Amygdala (tissue), 56 donors: ENCODE measurements around the gene DGKI.
A peak's percentile ranks its signal among the peaks of the same experiment; 100 is the strongest.
"Not testable (repeated sequence)": the region's sequence is repeated elsewhere in the genome, so short reads cannot be mapped to it uniquely, and the experiment has no call there.

Source experiments
- DNase-seq, 56 donors: peaks; one replicate each; lab custom pipeline; 2025; lab: John Stamatoyannopoulos, UW

Gene DGKI

DNA sequence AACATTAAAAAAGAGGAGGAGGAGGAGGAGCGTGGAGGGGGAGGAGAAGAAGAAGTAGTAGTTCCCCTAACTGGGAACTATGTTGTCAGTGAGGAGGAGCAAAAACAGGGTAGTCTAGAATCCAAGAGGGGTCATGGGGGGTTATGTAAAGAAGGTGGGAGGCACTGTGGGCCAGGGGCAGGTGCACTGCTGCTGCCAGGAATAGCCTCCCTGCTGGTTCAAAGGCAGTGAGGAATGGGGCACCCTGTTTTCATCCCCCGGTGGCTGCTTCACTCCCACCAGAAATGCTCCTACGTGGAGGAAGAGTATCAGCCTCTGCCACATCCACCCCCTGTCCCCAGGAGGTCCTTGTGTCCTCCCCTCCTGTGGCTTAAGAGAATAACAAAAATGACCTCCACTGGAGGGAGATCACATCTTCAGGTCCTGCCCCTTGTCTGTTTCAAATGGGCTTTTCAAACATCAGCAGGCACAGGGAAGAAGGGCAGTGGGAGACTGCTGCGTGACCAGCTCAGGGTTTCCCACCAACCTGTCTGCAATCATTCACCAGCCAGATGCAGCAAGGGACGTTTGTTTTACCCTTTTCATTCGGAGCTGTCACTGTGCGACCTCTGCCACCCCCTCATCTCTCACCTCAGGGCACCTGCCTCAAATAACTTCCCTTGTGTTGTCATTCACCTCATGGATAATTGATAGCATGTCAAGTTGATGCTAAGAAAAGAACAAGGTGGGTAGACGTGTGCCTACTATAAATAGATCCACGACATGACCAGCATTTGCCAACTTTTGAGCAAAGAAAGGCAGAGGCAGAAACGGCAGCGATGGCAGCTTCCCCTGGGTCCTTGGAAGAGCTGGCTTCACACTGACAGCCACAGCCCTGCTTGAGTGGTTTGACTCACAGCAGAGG is 92.6 kb downstream of the DGKI start:
- peak in 24 of 56 donors; percentile 1 to 35 (median 12) for DNase-seq

DNA sequence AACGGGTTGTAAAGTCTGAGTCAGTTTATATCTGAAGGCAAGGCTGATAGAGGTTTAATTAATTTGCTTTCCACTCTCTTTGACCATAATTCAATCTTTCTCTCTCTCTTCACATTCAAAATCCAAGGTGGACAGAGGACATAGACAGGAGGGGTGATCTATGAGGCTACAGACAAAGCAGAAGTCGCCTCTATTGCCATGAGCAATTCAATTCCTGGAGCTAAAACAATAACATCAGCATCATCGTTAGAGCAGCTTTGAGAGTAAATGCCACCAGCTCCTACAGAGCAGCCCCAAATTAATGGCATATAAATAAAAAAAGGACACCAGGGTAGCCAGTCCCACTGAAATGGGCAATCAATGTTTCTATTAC is 93.2 kb downstream of the DGKI start:
- no peak for DNase-seq

DNA sequence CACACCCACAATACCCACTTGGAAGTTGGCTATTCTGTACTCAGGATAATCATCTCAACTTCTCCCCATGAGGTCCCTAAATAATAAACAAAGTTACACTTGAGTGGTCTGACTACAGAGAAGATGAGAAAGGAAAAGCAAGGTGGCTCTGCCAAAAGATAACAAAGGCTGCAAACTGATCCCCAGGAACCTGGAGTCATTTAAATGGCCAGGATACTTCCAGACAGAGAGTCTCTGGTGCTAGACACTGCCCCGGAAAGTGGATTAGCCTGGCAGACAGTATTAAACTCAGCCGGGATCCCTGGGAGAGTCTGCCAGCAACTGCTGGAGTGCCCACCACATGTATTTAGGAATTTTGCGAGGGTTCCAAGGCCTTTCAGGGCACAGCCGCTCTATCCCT is 93.7 kb downstream of the DGKI start:
- no peak for DNase-seq

DNA sequence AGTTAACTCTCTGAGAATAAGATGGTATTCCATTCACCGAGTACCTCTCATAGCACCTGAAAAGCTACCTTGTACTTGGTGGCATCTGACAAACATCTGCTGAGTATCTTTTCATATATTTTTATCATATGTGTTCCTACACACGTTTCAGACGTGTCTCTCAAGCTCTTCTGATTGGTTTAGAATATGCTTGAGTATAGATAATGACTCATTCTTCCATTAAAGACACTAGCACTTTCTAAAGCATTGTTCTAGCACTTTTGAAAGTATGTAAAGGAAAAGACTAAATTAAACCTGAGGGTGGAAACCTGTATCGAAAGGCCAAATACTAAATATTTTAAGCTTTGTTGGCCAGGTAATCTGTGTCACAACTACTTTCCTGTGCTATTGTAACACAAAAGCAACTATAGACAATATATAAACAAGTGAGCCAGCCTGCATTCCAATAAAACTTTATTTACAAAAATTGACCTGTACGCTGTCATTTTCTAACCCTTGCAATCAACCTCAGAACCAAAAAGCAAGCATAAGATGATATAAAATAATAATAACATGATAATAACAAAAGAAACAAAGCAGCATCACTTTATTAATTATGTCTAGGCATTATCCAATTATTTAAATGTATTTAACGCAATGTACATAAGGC is 95.3 kb downstream of the DGKI start:
- DNase-seq, result no peak

DNA sequence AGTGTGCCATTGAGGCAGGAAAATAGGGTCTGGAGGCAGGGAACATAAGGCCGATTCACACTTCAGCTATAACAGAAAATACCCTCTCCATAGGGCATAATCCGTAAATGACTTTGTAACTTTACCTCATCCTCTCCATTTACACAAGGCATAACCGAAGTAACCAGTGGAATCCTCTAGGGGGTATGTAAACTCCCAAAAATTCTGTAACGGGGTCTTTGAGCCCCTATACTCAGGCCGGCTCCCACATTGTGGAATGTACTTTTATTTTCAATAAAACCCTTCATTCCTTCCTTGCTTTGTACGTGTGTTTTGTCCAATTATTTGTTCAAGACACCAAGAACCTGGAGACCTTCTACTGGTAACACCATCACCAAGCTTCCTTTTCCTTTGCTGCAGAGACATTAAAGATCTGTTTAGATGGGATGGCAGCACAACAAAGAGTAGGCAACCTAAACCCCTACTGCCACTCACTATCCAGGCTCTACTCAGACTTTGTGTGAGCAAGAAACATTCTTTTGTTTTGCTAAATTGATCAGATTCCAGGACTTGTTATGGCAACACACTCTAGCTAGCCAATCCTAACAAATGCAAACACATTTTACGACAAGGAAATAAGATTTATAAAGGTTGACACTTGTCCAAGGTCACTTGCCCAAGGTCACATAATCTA is 99.3 kb downstream of the DGKI start:
- no peak for DNase-seq

DNA sequence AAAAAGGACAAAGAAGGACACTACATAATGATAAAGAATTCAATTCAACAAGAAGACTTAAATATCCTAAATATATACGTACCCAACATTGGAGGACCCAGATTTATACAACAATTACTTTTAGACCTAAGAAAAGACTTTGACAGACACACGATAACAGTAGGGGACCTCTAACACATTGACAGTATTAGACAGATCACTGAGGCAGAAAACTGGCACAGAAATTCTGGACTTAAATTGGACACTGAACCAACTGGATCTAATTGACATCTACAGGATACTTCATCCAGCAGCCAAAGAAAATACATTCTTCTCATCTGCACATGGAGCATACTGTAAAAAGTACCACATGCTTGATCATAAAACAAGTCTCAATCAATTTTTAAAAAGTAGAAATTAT is 103.8 kb downstream of the DGKI start:
- DNase-seq, result no peak

DNA sequence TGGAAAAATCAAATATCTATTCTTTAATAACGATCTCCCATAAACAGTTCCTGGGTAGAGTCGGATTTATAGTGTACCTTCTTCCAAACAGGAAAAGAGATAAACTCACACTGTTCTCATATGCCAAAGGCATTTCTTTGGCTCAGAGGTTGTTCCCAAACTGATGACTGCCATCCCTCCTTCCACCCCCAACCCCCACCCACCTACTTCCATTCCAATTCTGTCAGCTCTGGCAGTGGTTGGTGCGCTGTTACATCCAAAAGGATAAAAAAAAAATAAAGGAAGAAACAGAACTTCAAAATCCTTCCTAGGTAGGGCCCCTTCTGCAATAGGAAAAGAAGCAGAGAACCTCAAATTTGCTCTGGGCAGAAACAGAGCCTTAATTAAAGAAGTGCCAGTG is 104.7 kb downstream of the DGKI start:
- no peak for DNase-seq

DNA sequence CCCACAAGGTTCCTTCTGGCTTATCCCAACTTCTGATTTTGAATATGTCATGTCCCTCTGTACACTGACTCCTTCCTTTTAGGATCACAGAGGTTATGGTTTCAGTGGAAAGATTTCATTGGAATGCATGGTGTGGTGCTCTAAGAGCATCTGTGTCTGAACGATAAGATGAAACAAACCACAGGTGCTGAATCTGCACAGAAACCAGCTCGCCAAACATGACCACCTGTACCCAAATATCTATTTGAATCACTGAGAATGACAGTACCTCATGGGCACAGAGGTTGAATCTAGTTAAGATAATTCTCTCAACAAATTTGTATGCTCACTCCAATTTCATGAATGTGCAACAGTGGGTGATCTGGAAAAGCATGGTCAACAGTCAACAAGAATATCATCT is 105.3 kb downstream of the DGKI start:
- no peak for DNase-seq

DNA sequence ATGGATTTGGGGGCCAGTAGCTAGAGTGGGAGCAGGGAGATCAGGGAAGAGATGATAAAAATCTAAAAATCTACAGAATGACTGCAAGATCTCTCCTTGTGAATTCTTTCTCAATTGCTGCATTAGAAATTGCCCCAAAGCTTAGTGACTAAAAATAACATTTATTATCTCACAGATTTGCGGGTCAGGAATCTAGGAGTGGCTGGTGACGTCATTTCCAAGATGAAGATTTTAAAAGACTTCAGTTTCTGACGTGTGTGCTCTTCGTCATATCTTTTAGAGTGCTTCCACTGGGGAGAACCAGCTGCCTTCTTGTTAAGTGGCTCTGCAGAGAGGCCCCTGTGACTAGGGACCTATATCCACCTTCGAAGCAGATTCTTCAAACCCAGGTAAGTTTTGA is 112.6 kb downstream of the DGKI start:
- DNase-seq, result no peak

DNA sequence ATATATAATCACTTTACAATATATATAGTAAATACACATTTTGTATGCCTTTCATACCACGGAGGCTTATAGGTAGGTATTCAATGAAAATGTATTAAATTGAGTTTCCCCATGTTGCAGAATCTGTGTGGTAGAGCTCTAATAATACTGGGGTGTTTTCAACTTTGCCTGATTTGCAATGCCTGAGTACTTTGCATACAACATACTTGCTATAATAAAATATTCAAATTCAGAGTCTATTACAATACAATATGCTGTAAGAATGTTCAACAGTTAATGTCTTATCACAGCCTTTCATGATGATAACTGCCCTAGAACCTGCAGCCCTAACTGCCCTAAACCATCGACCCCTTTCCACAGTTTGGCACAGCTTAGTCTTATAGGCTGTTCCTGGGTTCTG is 114.6 kb downstream of the DGKI start:
- no peak for DNase-seq

DNA sequence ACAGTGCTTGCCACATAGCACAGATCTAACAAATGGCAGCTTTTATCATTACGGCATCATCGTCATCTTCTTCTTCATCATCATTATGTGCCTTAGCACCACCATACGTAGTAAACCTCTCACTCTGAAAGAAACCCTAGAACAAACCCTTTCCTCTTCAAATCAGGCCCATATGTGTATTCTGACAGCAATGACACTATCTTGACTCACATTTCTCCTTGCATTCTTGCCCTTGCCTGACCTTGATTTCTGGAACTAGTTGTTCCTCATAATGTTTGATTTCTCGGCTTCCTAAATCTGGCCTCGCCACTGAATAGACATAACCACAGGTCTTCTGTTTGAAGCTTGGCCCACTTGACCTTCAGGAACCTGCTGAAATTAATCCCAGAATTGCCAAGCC is 115.3 kb downstream of the DGKI start:
- no peak for DNase-seq

DNA sequence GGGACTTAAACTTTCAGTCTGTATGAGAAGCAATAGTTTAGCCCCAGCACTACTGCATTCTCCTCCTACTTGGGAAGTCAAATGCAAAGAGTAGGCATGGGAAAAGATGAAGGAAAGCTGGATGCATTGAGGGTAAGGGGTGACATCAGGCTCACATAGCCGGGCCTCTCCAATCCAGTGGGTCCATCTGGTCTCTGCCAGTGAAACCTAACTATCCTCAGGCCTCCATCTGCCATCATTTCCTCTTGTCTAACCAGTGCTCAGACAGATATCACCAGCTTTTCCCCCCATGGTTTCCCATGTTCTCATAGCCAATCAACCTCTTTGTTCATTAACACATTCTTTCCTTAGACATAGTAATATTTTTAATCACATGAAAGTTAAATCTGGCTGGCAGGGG is 118.3 kb downstream of the DGKI start:
- DNase-seq, result no peak

DNA sequence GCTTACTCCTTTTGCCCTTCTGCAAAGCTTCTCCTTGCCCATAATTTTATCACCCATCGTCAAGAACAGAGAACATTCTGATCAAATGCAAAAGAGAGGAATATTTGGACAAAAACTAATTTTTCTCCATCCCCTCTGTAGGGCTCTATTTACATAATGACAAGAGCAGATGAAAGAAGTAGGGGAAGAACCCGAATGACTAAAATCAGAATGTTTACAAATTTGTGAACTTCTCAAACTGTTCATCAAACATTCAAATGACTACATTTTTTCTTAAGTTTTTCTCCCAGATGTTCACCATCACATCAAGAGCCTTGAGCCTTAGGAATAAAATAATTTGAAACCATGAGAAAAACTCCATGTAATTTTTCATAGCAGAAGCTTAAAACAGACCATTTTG is 119.4 kb downstream of the DGKI start:
- no peak for DNase-seq

DNA sequence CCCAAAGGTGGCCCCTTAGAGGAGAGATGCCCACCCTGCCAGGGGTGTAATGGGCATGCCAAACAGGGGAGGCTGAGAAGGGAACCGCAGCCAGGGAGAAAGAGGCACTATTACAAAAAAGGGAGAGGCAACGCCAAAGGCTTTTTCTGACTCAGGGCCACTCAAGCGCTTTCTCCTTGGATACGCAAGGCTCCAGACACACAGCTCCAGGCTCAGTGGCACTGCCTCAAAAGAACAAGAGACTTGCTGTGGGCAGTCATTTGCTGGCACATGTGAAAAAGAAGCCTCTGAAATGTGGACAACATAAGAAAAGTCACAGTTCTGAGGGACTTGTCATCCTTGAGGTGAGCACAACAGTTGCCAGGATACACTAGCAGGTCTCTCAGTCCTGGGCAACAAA is 128.4 kb downstream of the DGKI start:
- peak in 10 of 56 donors; percentile 1 to 30 (median 10) for DNase-seq

DNA sequence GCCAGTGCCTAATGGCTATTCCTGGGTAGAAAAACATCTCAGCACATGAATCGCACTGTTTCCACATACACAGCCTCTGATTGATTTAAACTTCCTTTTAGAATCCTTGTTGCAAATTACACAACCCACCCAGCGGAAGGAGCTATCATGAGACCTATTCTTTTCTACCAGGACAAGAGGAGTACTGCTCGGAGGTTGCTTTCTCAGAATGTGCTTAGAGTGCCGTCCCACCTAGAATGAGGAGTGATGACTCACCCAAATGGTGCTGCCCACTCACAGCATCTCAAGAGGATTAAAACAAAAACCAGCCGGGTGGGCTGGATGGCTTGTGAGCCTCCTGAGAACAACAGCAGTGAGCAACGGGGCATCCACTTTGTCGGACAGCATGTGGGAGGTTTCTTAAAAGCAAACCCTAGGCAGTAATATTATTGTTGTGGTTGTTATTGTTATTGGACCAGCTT is 128.9 kb downstream of the DGKI start:
- peak in 12 of 56 donors; percentile 5 to 43 (median 12) for DNase-seq

DNA sequence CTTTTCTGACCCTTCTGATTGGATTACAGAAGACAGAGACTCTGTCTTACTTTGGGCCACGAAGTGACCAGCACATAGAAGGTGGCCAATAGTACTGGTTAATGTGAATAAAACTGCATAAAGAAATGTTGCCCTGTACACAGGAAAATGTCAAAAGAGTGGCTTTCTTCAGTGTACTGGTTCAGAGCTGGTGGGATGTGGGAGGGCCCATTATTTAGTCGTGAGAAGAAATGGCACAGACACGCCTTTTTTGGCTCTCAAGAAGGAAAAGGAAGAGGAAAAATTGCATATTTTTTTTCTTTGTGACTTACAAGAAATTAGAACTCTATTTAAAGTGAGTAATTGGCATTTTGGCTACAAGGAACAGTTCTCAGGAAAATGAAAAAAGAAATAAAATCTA is 129.7 kb downstream of the DGKI start:
- no peak for DNase-seq

DNA sequence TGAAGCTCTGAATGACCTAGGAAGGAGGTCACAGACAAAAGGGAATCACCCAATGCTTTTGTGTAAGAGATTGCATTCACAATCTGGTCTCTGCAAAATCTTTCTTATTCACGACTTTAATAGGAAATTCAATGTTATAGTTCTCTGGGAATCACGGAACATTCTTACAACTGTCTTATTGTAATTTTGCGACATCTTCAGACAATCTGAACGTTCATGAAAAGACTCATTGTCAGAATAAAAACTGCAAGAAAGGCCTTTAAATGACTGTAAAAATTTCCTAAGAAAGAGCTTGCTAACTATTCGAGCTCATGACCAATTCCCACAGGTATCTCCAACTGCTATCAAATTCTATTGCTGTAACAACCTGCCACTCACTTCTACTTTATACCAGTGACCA is 130.7 kb downstream of the DGKI start:
- DNase-seq, result no peak

DNA sequence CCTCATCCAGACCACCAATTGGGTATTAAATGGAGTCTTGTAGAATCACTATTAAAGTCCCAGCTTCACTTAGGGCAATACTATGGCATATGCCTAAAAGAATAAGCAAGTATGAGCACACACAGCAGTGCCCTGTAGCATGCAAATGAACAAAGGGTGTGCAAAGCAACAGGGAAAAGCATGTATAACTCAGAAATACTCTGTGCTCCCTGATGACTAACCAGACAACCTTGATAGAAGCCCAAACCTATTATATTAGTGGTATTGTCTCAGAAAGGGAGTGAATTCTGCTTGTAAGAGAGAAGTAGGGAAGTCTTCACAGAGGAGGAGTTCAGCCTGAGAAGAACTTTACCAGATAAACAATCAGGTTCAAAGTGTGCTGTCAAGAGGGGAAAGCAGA is 131.2 kb downstream of the DGKI start:
- no peak for DNase-seq

DNA sequence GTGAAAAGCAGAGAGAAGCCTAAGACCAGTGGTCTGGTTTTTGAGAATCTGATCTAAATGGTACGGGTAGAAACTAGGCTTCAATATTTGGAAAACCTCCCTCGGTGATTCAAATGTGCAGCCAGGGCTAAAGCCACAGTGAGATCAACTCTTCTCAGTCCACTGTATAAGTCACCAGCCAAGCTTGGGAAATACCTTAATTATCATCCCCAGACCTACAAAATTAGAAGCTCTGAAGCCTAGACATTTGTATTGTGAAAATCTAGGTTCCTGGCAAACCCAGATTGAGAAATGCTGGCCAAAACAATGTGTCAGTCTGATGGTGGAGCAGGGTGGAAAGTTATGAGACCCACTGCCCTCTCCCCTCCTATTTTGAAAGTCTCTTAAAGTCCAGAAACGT is 131.7 kb downstream of the DGKI start:
- no peak for DNase-seq

DNA sequence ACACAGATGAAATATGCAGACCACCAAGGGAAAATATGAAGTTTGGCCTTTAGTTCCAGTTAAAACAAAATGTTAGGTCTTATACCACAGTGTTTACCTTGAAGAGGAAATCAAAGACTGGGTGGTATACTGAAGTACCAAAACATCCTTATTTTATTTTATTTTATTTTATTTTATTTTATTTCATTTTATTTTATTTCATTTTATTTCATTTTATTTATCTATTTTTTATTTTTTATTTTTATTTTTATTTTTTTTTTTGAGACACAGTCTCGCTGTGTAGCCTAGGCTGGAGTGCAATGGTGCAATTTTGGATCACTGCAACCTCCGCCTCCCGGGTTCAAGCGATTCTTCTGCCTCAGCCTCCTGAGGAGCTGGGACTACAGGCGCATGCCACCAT is 140.4 kb downstream of the DGKI start:
- not testable (repeated sequence) for DNase-seq

DNA sequence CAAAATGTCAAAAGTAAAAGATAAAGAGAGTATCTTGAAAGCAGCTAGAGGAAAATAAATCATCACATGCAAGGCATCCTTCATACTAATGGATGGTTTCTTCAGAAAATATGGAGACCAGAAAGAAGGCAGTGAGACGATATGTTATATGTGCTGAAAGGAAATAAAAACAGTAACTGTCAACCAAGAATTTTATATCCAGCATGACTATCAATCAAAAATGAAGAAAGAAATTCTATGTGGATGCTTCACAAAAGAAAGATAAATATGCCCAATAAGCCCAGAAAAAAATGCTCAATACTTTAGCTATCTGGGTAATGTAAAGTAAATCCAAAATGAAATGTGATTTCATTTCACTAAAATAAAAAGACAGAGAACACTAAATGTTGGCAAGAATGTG is 142.1 kb downstream of the DGKI start:
- DNase-seq, result no peak
